Loucy (cell line): Measurements from ENCODE around the gene CEP72.
"Not testable (repeated sequence)": the region's sequence is repeated elsewhere in the genome, so short reads cannot be mapped to it uniquely, and the experiment has no call there.

Source experiments
- H2AFZ ChIP-seq: fragments of 200-600 bp; sonication (generic); 2 replicates; pipeline ENCODE4 v1.6.0; 2016; ENCODE audit warnings: antibody characterized with exemption, mild to moderate bottlenecking, low read length, moderate library complexity
- H3F3A ChIP-seq: fragments of 200-600 bp; 2 replicates; pipeline ENCODE4 v1.6.0; 2016; ENCODE audit warnings: antibody characterized with exemption, low read depth, mild to moderate bottlenecking
- H3K27me3 ChIP-seq: fragments of 200-600 bp; sonication (generic); 2 replicates; pipeline ENCODE4 v1.6.1; 2014; ENCODE audit warnings: low read length, mild to moderate bottlenecking; ENCODE audit not compliant: insufficient read depth, poor library complexity, severe bottlenecking
- H3K36me3 ChIP-seq: fragments of 200-600 bp; sonication (generic); 2 replicates; pipeline ENCODE4 v1.6.1; 2016; ENCODE audit warnings: low read length; ENCODE audit not compliant: insufficient read depth
- H3K4me1 ChIP-seq: fragments of 200-600 bp; sonication (generic); 2 replicates; pipeline ENCODE4 v1.5.1; 2014; ENCODE audit warnings: low read length, mild to moderate bottlenecking; ENCODE audit not compliant: insufficient read depth, poor library complexity, severe bottlenecking
- H3K4me2 ChIP-seq: fragments of 200-600 bp; sonication (generic); 2 replicates; pipeline ENCODE4 v1.6.0; 2014; ENCODE audit warnings: antibody characterized with exemption, low read length, low read depth, mild to moderate bottlenecking; ENCODE audit not compliant: poor library complexity, severe bottlenecking
- H3K4me3 ChIP-seq: fragments of 200-600 bp; sonication (generic); 2 replicates; pipeline ENCODE4 v1.5.1; 2014; ENCODE audit warnings: low read length, mild to moderate bottlenecking, mixed read lengths; ENCODE audit not compliant: poor library complexity, severe bottlenecking
- H3K79me2 ChIP-seq: fragments of 200-600 bp; sonication (generic); 2 replicates; pipeline ENCODE4 v1.6.1; 2014; ENCODE audit warnings: low read length; ENCODE audit not compliant: insufficient read depth
- H3K9ac ChIP-seq: fragments of 200-600 bp; sonication (generic); 2 replicates; pipeline ENCODE4 v1.6.0; 2014; ENCODE audit warnings: mild to moderate bottlenecking, low read depth, low read length, moderate library complexity; ENCODE audit not compliant: poor library complexity, severe bottlenecking
- H3K9me2 ChIP-seq: fragments of 200-600 bp; sonication (generic); replicated peaks from 2 replicates; pipeline ENCODE4 v1.6.1; 2016; ENCODE audit warnings: low read depth, low read length, mixed read lengths
- H3K9me3 ChIP-seq: fragments of 200-600 bp; sonication (generic); 2 replicates; pipeline ENCODE4 v1.6.1; 2014; ENCODE audit warnings: mild to moderate bottlenecking, antibody characterized with exemption, low read length, low read depth; ENCODE audit not compliant: insufficient read depth
- H4K20me1 ChIP-seq: fragments of 200-600 bp; sonication (generic); 2 replicates; pipeline ENCODE4 v1.6.0; 2014; ENCODE audit warnings: antibody characterized with exemption, low read length, mild to moderate bottlenecking; ENCODE audit not compliant: insufficient read depth, poor library complexity, severe bottlenecking
- CTCF ChIP-seq: fragments of 200-600 bp; sonication (generic); conservative IDR thresholded peaks from 2 replicates; pipeline ENCODE4 v1.5.1; 2014; ENCODE audit warnings: mild to moderate bottlenecking, antibody characterized with exemption, low read length
- EZH2phosphoT487 ChIP-seq: fragments of 200-600 bp; IDR thresholded peaks from 2 replicates; pipeline ENCODE4 v1.6.1; 2018; ENCODE audit warnings: antibody characterized with exemption, mild to moderate bottlenecking, moderate library complexity, borderline replicate concordance

Gene CEP72

GRCh38 chr5:603081-603998 is 8.8 kb upstream of the CEP72 start:
- H2AFZ ChIP-seq: no peak overlapping the region
- H3F3A ChIP-seq: no peaks in the 10 kb centered on the region
- no peaks in the 10 kb centered on the region for H3K27me3 ChIP-seq
- no peak for TF ChIP-seq CTCF
- no peak for TF ChIP-seq EZH2phosphoT487
- H3K9ac ChIP-seq: no peak overlapping the region
- H3K9me3 ChIP-seq: no peaks in the 10 kb centered on the region
- H4K20me1 ChIP-seq: no peaks in the 10 kb centered on the region
- H3K9me2 ChIP-seq: no peaks in the 10 kb centered on the region
- H3K4me3 ChIP-seq: no peak overlapping the region
- peaks cover 5% of the 10 kb centered on the region for H3K4me1 ChIP-seq
- H3K79me2 ChIP-seq: no peaks in the 10 kb centered on the region
- no peaks in the 10 kb centered on the region for H3K36me3 ChIP-seq
- no peak overlapping the region for H3K4me2 ChIP-seq

GRCh38 chr5:604391-604831 is 7.7 kb upstream of the CEP72 start:
- no peaks in the 10 kb centered on the region for H3K9me2 ChIP-seq
- H3K27me3 ChIP-seq: no peaks in the 10 kb centered on the region
- no peaks in the 10 kb centered on the region for H3K9me3 ChIP-seq
- no peak overlapping the region for H2AFZ ChIP-seq
- no peaks in the 10 kb centered on the region for H3F3A ChIP-seq
- no peaks in the 10 kb centered on the region for H3K4me1 ChIP-seq
- H4K20me1 ChIP-seq: no peaks in the 10 kb centered on the region
- H3K4me3 ChIP-seq: no peak overlapping the region
- H3K79me2 ChIP-seq: no peaks in the 10 kb centered on the region
- H3K4me2 ChIP-seq: no peak overlapping the region
- H3K9ac ChIP-seq: no peak overlapping the region
- no peaks in the 10 kb centered on the region for H3K36me3 ChIP-seq
- TF ChIP-seq CTCF: no peak
- TF ChIP-seq EZH2phosphoT487: no peak

GRCh38 chr5:605090-605489 is 7.0 kb upstream of the CEP72 start:
- not testable (repeated sequence) for H3K9me2 ChIP-seq, H3K4me2 ChIP-seq, H3K9ac ChIP-seq, H4K20me1 ChIP-seq, H3K4me1 ChIP-seq, H3K36me3 ChIP-seq, H3K4me3 ChIP-seq, H3K9me3 ChIP-seq, H3K27me3 ChIP-seq, H3F3A ChIP-seq, H2AFZ ChIP-seq, H3K79me2 ChIP-seq

- Histone ChIP-seq H3K27me3 (no peaks in the 10 kb centered on the region), H3K4me2 (no peak overlapping the region), H2AFZ (no peak overlapping the region), H3K4me1 (peaks cover 1% of the 10 kb centered on the region), H3K9me2 (no peaks in the 10 kb centered on the region), H3K36me3 (no peaks in the 10 kb centered on the region), H3K4me3 (no peak overlapping the region), H4K20me1 (no peaks in the 10 kb centered on the region), H3K9ac (no peak overlapping the region), H3F3A (no peaks in the 10 kb centered on the region), H3K79me2 (no peaks in the 10 kb centered on the region), H3K9me3 (no peaks in the 10 kb centered on the region)
- TF ChIP-seq EZH2phosphoT487 (no peak), CTCF (no peak)
Observed at GRCh38 chr5:606061-606460, 6.1 kb upstream of the CEP72 start.
